ENCODE measurements around the gene KCNQ1OT1. TPM values are rescaled to one million over a fixed set of nuclear protein-coding genes. Genes with fewer than 3 reads are reported as not detected.
"Not testable (repeated sequence)": the region's sequence is repeated elsewhere in the genome, so short reads cannot be mapped to it uniquely, and the experiment has no call there.

The KCNQ1OT1 gene
- total RNA-seq, 3 donors from 2014 or later = 0.18 to 0.20 (median 0.19) TPM

DNA sequence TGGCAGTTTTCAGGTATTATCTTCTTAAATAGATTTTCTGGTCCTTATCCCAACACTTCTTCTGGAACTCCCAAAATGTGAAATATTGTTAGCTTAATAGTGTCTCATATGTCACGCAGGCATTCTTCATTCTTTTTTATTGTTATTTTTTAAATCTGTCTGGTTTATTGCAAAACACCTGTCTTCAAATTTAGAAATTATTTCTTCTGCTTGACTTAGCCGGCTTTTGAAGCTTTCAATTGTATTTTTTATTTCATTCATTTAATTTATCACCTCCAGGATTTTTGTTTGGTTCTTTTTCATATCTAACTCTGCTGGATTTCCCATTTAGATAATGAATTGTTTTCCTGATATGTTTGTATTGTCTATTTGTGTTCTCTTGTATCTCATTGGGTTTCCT is 49.9 kb downstream of the KCNQ1OT1 start:
- no peaks in the 10 kb centered on the region for H3K27me3 Mint-ChIP-seq (ENCODE audit: low read depth)
- H3K4me3 Mint-ChIP-seq = no peak overlapping the region
- ATAC-seq (no peak), DNase-seq (no peak)
- peaks cover 38% of the 10 kb centered on the region for H3K9me3 Mint-ChIP-seq
- H3K4me1 Mint-ChIP-seq (ENCODE audit: low read depth) = no peaks in the 10 kb centered on the region
- peaks cover 30% of the 10 kb centered on the region for H3K36me3 Mint-ChIP-seq (ENCODE audit: insufficient read depth)

DNA sequence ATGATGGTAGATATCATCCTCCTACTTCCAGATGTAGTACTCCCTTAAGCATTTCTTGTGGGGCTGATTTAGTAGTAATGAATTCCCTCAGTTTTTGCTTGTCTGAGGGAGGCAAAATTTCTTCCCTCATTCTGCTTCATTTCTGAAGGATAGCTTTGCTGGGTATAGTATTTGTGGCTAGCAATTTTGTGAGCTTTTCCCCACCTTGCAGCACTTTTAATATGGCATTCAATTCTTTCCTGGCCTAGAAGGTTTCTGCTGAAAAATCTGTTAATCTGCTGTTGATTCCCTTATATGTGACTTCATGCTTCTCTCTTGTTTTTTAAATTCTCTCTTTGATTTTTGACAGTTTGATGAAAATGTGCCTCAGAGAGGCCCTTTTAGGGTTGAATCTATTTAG is 50.4 kb downstream of the KCNQ1OT1 start:
- Mint-ChIP-seq H3K36me3 (ENCODE audit: insufficient read depth) (peaks cover 31% of the 10 kb centered on the region), H3K9me3 (peaks cover 42% of the 10 kb centered on the region), H3K4me3 (no peak overlapping the region), H3K27me3 (ENCODE audit: low read depth) (no peaks in the 10 kb centered on the region), H3K4me1 (ENCODE audit: low read depth) (no peaks in the 10 kb centered on the region)
- DNase-seq = no peak
- no peak for ATAC-seq

DNA sequence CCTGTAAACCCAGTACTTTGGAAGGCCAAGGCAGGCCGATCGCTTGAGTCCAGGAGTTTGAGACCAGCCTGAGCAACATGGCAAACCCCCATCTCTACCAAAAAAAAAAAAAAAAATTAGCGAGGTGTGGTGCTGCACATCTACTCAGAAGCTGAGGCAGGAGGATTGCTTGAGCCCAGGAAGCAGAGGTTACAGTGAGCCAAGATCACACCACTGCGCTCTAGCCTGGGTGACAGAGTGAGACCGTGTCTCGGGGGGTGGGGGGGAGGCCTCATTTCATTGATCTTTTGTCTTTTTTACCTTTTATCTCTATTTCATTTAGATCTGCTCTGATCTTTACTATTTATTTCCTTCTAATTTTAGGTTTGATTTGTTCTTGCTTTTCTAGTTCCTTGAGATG is 51.8 kb downstream of the KCNQ1OT1 start:
- Mint-ChIP-seq H3K9me3 (peaks cover 56% of the 10 kb centered on the region), H3K36me3 (ENCODE audit: insufficient read depth) (peaks cover 41% of the 10 kb centered on the region), H3K27me3 (ENCODE audit: low read depth) (no peaks in the 10 kb centered on the region), H3K4me3 (no peak overlapping the region), H3K4me1 (ENCODE audit: low read depth) (no peaks in the 10 kb centered on the region)
- DNase-seq (no peak), ATAC-seq (no peak)

DNA sequence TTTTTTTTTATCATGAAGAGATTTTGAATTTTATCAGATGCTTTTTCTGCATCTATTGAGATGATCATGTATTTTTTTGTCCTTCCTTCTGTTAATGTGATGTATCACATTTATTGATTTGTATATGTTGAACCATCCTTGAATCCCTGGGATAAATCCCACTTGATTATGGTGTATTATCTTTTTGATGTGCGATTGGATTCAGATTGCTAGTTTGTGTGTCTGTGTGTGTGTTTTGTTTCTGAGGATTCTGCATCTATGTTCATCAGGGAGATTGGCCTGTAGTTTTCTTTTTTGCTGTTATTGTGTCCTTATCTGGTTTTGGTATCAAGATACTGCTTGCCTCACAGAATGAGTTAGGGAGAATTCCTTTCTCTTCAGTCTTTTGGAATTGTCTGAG is 52.6 kb downstream of the KCNQ1OT1 start:
- no peaks in the 10 kb centered on the region for H3K27me3 Mint-ChIP-seq (ENCODE audit: low read depth)
- ATAC-seq = no peak
- H3K4me3 Mint-ChIP-seq = no peak overlapping the region
- peaks cover 43% of the 10 kb centered on the region for H3K36me3 Mint-ChIP-seq (ENCODE audit: insufficient read depth)
- no peak for DNase-seq
- H3K9me3 Mint-ChIP-seq = peaks cover 62% of the 10 kb centered on the region
- H3K4me1 Mint-ChIP-seq (ENCODE audit: low read depth) = no peaks in the 10 kb centered on the region

DNA sequence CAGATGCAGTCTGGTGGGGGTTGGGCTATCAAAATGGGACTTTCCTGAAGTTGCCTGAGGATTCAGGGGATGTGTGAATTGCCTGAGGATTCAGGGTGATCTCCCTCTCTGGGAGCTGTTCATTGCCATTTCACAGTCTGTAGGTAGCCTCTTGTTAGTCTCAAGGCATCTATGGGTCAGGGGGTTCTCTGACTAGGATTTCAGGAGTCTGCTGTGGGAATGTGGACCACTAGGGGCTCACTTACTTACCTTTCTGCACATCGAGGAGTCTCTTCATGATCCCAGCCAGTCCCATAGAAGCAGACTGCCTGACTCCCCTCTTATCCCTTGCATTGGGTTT is 54.0 kb downstream of the KCNQ1OT1 start:
- no peaks in the 10 kb centered on the region for H3K27me3 Mint-ChIP-seq (ENCODE audit: low read depth)
- peaks cover 49% of the 10 kb centered on the region for H3K36me3 Mint-ChIP-seq (ENCODE audit: insufficient read depth)
- no peaks in the 10 kb centered on the region for H3K4me1 Mint-ChIP-seq (ENCODE audit: low read depth)
- peaks cover 68% of the 10 kb centered on the region for H3K9me3 Mint-ChIP-seq
- H3K4me3 Mint-ChIP-seq = no peak overlapping the region
- DNase-seq (no peak), ATAC-seq (no peak)

DNA sequence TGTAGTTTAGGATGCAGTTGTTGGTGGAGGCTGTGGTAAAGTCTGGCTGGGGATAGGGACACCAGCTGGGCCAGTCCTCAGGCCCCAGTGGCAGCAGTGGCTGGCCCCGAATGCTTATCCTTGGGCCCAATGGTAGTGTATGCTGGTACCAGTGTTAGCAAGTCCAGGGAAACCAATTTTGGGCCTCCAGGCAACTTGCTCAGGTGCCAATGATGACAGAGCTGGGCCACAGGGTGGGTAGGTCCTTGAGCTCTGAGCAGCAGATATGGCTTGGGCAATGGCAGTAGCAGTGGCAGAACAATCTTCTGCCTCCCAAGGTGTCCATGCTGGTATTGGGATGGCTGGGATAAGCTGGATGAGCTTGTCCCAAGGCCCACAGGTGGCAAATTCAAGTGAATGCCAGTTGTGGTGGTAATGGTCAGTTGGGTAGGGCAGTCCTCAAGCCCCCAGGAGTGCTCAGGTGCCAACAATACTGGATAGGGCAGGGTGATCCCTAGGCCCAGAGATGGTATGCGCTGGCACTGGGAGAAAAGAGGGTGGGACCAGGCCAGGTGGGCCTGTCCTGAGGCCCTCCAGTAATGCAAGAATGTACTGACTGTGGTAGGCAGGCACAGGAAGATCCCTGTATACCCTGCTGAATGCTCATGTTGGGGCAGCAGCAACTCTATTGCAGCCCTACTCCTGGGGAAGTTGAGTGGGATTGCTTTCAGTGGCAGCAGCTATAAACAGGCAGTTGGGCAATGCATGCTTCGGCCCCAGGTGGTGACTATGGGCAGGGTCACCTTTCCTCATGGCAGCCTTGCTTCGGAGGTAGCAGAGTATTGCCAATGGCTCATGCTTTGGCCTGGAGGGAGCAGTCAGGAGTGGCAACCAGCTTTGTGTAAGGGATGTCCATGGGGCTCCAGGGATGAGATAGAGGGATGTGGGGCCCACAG is 54.7 kb downstream of the KCNQ1OT1 start:
- H3K9me3 Mint-ChIP-seq = peaks cover 67% of the 10 kb centered on the region
- H3K4me3 Mint-ChIP-seq = no peak overlapping the region
- no peaks in the 10 kb centered on the region for H3K27me3 Mint-ChIP-seq (ENCODE audit: low read depth)
- ATAC-seq (no peak), DNase-seq (no peak)
- peaks cover 51% of the 10 kb centered on the region for H3K36me3 Mint-ChIP-seq (ENCODE audit: insufficient read depth)
- H3K4me1 Mint-ChIP-seq (ENCODE audit: low read depth) = no peaks in the 10 kb centered on the region

DNA sequence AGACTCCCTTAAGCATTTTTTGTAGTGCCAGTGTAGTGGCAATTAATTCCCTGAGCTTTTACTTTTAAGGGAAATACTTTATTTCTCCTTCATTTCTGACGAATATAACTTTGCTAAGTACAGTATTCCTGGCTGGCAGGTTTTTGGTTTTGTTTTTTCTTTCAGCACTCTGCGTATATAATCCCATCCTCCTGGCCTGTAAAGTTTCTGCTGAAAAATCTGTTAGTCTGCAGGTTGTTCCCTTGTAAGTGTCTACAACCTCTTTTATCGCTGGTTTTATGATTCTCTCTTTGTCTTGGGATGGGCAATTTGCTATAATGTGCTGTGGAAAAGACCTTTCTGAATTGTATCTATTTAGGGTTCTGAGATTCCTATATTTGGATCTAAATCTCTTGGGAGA is 56.0 kb downstream of the KCNQ1OT1 start:
- Mint-ChIP-seq H3K9me3 (peaks cover 62% of the 10 kb centered on the region), H3K36me3 (ENCODE audit: insufficient read depth) (peaks cover 48% of the 10 kb centered on the region), H3K4me1 (ENCODE audit: low read depth) (no peaks in the 10 kb centered on the region), H3K4me3 (no peak overlapping the region), H3K27me3 (ENCODE audit: low read depth) (no peaks in the 10 kb centered on the region)
- DNase-seq (no peak), ATAC-seq (no peak)

DNA sequence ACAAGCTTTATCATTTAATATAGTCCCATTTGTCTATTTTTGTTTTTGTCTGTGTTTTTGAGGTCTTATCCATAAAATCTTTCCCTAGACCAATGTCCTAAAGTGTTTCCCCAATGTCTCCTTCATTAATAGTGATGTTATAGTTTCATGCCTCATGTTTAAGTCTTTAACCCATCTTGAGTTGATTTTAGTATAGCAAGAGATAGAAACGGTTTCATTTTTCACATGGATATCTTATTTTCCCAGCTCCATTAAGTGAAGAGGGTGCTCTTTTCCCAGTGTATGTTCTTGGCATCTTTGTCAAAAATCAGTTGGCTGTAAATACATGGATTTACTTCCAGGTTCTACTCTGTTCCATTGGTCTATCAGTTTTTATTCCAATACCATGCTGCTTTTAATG is 58.2 kb downstream of the KCNQ1OT1 start:
- no peaks in the 10 kb centered on the region for H3K4me1 Mint-ChIP-seq (ENCODE audit: low read depth)
- H3K27me3 Mint-ChIP-seq (ENCODE audit: low read depth) = no peaks in the 10 kb centered on the region
- H3K4me3 Mint-ChIP-seq = no peak overlapping the region
- DNase-seq = no peak
- peaks cover 61% of the 10 kb centered on the region for H3K9me3 Mint-ChIP-seq
- no peak for ATAC-seq
- peaks cover 43% of the 10 kb centered on the region for H3K36me3 Mint-ChIP-seq (ENCODE audit: insufficient read depth)

DNA sequence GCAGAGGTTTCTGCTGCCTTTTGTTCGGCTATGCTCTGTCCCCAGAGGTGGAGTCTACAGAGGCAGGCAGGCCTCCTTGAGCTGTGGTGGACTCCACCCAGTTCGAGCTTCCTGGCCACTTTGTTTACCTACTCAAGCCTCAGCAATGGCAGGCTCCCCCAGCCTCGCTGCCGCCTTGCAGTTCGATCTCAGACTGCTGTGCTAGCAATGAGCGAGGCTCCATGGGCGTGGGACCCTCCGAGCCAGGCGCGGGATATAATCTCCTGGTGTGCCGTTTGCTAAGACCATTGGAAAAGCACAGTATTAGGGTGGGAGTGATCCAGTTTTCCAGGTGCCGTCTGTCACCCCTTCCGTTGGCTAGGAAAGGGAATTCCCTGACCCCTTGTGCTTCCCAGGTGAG is 60.0 kb downstream of the KCNQ1OT1 start:
- not testable (repeated sequence) for H3K4me1 Mint-ChIP-seq (ENCODE audit: low read depth)
- H3K36me3 Mint-ChIP-seq (ENCODE audit: insufficient read depth) = peaks cover 43% of the 10 kb centered on the region
- peaks cover 60% of the 10 kb centered on the region for H3K9me3 Mint-ChIP-seq

DNA sequence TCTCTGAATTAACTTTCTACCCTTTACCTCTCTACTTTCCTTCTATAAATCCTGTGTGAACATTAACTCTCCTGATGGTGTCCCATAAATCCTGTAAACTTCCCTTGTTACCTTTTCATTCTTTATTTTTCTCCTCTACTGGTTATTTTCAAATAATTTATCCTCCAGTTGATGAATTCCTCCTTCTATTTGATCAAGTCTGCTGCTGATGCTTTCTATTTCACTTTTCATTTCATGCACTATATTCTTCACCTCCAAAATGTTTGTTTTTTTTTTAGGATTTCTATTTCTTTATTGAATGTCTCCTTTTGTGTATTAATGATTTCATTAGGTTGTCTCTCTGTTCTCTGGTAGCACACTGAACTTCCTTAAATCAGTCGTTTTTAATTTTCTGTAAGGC is 68.6 kb downstream of the KCNQ1OT1 start:
- H3K4me3 Mint-ChIP-seq = no peak overlapping the region
- DNase-seq (no peak), ATAC-seq (no peak)
- peaks cover 38% of the 10 kb centered on the region for H3K9me3 Mint-ChIP-seq
- H3K4me1 Mint-ChIP-seq (ENCODE audit: low read depth) = no peaks in the 10 kb centered on the region
- peaks cover 44% of the 10 kb centered on the region for H3K36me3 Mint-ChIP-seq (ENCODE audit: insufficient read depth)
- H3K27me3 Mint-ChIP-seq (ENCODE audit: low read depth) = no peaks in the 10 kb centered on the region

More for the DNA sequence above, 60.0 kb downstream of the KCNQ1OT1 start:
- DNase-seq; ATAC-seq; H3K4me3 Mint-ChIP-seq; H3K27me3 Mint-ChIP-seq (ENCODE audit: low read depth): not testable (repeated sequence)

DNA sequence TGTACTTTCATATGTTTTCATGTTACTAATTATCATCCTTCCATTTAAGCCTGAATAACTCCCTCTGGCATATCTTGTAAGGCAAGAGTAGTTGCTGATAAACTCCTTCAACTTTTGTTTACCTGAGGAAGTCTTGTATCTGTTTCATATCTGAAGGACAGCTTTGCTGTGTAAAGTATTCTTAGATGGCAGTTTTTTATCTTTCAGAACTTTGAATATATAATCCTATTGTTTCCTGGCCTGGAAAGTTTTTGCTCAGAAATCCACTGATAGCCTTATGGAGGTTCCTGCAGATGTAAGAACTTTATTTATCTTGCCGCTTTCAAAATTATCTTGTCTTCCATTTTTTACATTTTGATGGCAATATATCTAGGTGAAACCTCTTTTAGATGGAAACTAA is 69.1 kb downstream of the KCNQ1OT1 start:
- H3K27me3 Mint-ChIP-seq (ENCODE audit: low read depth) = no peaks in the 10 kb centered on the region
- no peak overlapping the region for H3K4me3 Mint-ChIP-seq
- peaks cover 44% of the 10 kb centered on the region for H3K36me3 Mint-ChIP-seq (ENCODE audit: insufficient read depth)
- H3K4me1 Mint-ChIP-seq (ENCODE audit: low read depth) = no peaks in the 10 kb centered on the region
- DNase-seq = no peak
- peaks cover 38% of the 10 kb centered on the region for H3K9me3 Mint-ChIP-seq
- no peak for ATAC-seq

DNA sequence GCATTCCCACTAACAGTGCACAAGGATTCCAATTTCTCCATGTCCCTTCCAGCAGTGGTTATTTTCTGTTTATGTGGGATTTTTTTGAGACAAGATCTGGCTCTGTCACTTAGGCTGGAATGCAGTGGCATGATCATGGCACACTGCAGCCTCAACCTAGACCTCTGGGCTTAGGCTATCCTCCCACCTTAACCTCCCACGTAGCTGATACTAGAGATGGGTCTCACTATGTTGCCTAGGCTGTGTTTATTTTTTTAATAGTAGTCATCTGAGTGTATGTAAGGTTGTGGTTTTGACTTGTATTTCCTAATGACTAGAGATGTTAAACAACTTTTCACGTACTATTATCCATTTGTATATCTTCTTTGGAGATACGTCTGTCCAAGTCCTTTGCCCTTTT is 74.6 kb downstream of the KCNQ1OT1 start:
- peaks cover 4% of the 10 kb centered on the region for H3K4me1 Mint-ChIP-seq (ENCODE audit: low read depth)
- ATAC-seq (no peak), DNase-seq (no peak)
- H3K9me3 Mint-ChIP-seq = peaks cover 8% of the 10 kb centered on the region
- H3K36me3 Mint-ChIP-seq (ENCODE audit: insufficient read depth) = peaks cover 38% of the 10 kb centered on the region
- H3K4me3 Mint-ChIP-seq = no peak overlapping the region
- no peaks in the 10 kb centered on the region for H3K27me3 Mint-ChIP-seq (ENCODE audit: low read depth)

DNA sequence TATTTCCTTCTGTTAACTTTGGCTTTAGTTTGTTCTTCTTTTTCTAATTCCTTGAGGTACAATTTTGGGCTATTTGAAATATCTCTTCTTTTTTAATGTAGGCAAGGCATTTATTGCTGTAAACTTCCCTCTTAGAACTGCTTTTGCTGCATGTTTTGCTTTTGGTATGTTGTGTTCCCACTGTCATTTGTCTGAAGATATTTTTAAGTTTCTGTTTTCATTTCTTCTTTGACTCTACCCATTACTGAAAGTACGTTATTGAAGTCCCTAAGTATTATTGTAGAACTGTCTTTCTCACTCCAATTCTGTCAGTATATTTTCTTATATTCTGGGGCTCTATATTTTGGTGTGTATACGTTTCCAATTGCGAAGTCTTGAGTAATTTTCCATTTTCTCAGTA is 77.9 kb downstream of the KCNQ1OT1 start:
- H3K4me3 Mint-ChIP-seq = no peak overlapping the region
- H3K36me3 Mint-ChIP-seq (ENCODE audit: insufficient read depth) = peaks cover 26% of the 10 kb centered on the region
- DNase-seq (no peak), ATAC-seq (no peak)
- peaks cover 4% of the 10 kb centered on the region for H3K4me1 Mint-ChIP-seq (ENCODE audit: low read depth)
- no peaks in the 10 kb centered on the region for H3K27me3 Mint-ChIP-seq (ENCODE audit: low read depth)
- H3K9me3 Mint-ChIP-seq = no peaks in the 10 kb centered on the region

DNA sequence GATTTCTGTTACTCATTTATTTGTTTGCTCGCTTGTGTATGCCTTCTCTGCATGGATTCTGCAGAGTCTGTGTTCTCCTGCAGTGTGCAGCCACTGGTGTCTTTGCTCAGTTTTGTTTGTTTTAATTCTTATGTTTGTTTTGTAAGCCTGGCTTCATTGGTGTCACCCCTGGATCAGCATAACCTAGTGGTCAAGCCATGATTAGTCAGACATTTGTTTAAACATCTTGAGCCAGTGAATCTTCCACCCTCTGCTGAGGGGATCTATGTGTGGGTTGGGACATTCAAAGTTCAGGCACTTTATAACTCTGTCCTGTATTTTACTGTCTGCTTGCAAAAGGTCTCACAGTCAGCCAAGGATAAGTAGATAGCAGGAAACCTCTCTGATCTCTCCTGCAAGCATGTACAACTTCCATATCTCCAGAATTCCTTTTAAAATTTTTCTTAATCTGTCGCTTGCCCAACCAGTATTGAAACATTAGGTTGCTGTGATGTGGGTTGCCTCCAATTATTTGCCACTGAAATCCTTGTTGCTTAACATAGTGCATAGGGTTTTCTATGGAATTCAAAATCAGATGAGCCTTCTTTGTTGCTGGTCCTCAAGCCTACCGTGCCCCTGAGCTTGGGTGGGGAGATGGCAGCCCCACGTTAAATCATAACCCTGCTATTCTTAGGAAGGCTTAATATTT is 86.8 kb downstream of the KCNQ1OT1 start:
- H3K36me3 Mint-ChIP-seq (ENCODE audit: insufficient read depth) = peaks cover 17% of the 10 kb centered on the region
- no peak for ATAC-seq
- no peaks in the 10 kb centered on the region for H3K27me3 Mint-ChIP-seq (ENCODE audit: low read depth)

DNA sequence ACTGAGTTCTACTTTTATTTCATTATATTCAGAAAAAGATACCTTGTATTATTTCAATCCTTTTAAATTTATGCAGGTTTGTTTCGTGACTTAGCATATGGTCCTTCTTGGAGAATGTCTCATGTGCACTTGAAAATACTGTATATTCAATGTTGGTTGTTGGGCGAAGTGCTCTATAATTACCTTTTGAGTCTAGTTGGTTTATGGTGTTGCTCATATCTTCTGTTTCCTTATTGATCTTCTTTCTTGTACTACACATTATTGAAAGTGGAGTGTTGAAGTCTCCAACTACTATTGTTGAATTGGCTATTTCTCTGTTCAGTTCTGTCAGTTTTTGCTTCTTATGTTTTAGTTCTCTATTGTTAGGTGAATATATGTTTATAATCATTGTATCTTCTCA is 90.4 kb downstream of the KCNQ1OT1 start:
- Mint-ChIP-seq H3K36me3 (ENCODE audit: insufficient read depth) (peaks cover 34% of the 10 kb centered on the region), H3K4me1 (ENCODE audit: low read depth) (no peaks in the 10 kb centered on the region), H3K27me3 (ENCODE audit: low read depth) (peaks cover 2% of the 10 kb centered on the region), H3K9me3 (peaks cover 30% of the 10 kb centered on the region), H3K4me3 (no peak overlapping the region)
- DNase-seq = no peak
- ATAC-seq = no peak

More for the DNA sequence above, 86.8 kb downstream of the KCNQ1OT1 start:
- DNase-seq = no peak
- no peaks in the 10 kb centered on the region for H3K4me1 Mint-ChIP-seq (ENCODE audit: low read depth)
- no peak overlapping the region for H3K4me3 Mint-ChIP-seq
- peaks cover 26% of the 10 kb centered on the region for H3K9me3 Mint-ChIP-seq
